Mucosa of descending colon (tissue), 3 donors: ENCODE measurements around the gene ZIC5. TPM values are rescaled to one million over a fixed set of nuclear protein-coding genes. Genes with fewer than 3 reads are reported as not detected.

Experiments used
- ATAC-seq: fragments of 200-7000 bp; cut with Tn5 transposase; one replicate; pipeline ENCODE4 v1.9.1; 2020; ENCODE audit warnings: mild to moderate bottlenecking, moderate library complexity
- DNase-seq, 3 donors: peaks; one replicate each; pipeline ENCODE4 v3.0.0-alpha.2; 2020
- H3K36me3 ChIP-seq: fragments of 200-600 bp; one replicate; pipeline ENCODE4 v1.8.0; 2021; ENCODE audit warnings: low read depth, mild to moderate bottlenecking
- H3K4me1 ChIP-seq: fragments of 200-600 bp; one replicate; pipeline ENCODE4 v1.8.0; 2021; ENCODE audit warnings: low read depth, mild to moderate bottlenecking
- H3K4me3 ChIP-seq: fragments of 200-600 bp; one replicate; pipeline ENCODE4 v1.8.0; 2021; ENCODE audit warnings: mild to moderate bottlenecking
- H3K9me3 ChIP-seq: fragments of 200-600 bp; one replicate; pipeline ENCODE4 v1.8.0; 2021; ENCODE audit warnings: mild to moderate bottlenecking
- intact Hi-C, 2 donors: fragments of 100-400 bp; cut with DNase I in 1 of 2; cut with micrococcal nuclease in 1 of 2; formaldehyde crosslinking; loops; one replicate each; pipeline versions ENCODE4 v1.11.0 to v1.11.1; 2022; cut with DNase I, micrococcal nuclease
- total RNA-seq, 3 donors: library from RNA; stranded (reverse); fragmentation: NEBNext Ultra II Directional in 2 of 3; extraction: Animal tissue kit (Norgen Biotek cat#: 25700) in 2 of 3; gene quantifications; one replicate each; pipeline versions ENCODE4 v1.2.1 to v1.2.4, GENCODE V29; 2021 to 2023
- TF ChIP-seq, protein P1 (sequence below): fragments of 200-600 bp; IDR thresholded peaks from one replicate; pipeline ENCODE4 v1.8.0; 2022; ENCODE audit warnings: antibody characterized with exemption, mild to moderate bottlenecking
- donor health status: DM: no; HTN: no; CAD: no; lungs with moderate emphysema.
- donor health status: DM: no; HTN: no; CAD: no.
- donor health status: DM: no; HTN: yes; CAD: no.

Gene ZIC5
- total RNA-seq, 3 donors from 2014 or later: not detected

- no peak for ATAC-seq
- TF ChIP-seq, protein P1, sequence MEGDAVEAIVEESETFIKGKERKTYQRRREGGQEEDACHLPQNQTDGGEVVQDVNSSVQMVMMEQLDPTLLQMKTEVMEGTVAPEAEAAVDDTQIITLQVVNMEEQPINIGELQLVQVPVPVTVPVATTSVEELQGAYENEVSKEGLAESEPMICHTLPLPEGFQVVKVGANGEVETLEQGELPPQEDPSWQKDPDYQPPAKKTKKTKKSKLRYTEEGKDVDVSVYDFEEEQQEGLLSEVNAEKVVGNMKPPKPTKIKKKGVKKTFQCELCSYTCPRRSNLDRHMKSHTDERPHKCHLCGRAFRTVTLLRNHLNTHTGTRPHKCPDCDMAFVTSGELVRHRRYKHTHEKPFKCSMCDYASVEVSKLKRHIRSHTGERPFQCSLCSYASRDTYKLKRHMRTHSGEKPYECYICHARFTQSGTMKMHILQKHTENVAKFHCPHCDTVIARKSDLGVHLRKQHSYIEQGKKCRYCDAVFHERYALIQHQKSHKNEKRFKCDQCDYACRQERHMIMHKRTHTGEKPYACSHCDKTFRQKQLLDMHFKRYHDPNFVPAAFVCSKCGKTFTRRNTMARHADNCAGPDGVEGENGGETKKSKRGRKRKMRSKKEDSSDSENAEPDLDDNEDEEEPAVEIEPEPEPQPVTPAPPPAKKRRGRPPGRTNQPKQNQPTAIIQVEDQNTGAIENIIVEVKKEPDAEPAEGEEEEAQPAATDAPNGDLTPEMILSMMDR: no peak
- no peaks in the 10 kb centered on the region for H3K36me3 ChIP-seq
- H3K4me1 ChIP-seq: peaks cover 27% of the 10 kb centered on the region
- no peak for DNase-seq
- H3K4me3 ChIP-seq: no peak overlapping the region
- intact Hi-C loops: no loop called here
- no peaks in the 10 kb centered on the region for H3K9me3 ChIP-seq
These were observed 3.5 kb upstream of the ZIC5 start for GRCh38 chr13:99974939-99975561.

- intact Hi-C loops: no loop called here
- no peak for DNase-seq
- ATAC-seq: no peak
- TF ChIP-seq, protein P1: no peak
- Histone ChIP-seq H3K36me3 (no peaks in the 10 kb centered on the region), H3K4me3 (no peak overlapping the region), H3K9me3 (no peaks in the 10 kb centered on the region), H3K4me1 (peaks cover 27% of the 10 kb centered on the region)
These were observed 2.9 kb upstream of the ZIC5 start for GRCh38 chr13:99974296-99974938.

DNA sequence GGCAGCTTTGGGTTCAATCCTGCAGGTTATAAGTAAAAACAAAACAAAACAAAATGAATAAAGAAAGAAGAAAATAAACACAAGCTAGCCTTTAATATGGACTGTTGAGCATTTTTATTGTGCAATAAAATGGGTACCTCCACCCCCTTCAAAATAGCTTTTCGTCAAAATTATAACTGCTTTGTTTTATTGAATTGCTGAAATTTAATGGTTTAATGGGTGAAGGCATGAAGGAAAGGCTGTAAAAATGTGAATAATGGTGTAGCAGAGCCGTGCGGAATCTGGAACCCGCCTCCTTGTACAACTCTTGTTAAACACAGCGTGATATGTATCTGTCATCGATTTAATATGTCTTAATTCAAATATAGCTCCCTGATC is 2.2 kb upstream of the ZIC5 start:
- TF ChIP-seq, protein P1: no peak
- no peaks in the 10 kb centered on the region for H3K36me3 ChIP-seq
- peaks cover 30% of the 10 kb centered on the region for H3K4me1 ChIP-seq
- no peaks in the 10 kb centered on the region for H3K9me3 ChIP-seq
- ATAC-seq (no peak), DNase-seq (no peak)
- no peak overlapping the region for H3K4me3 ChIP-seq
- intact Hi-C loops: no loop called here

- no peaks in the 10 kb centered on the region for H3K9me3 ChIP-seq
- H3K36me3 ChIP-seq: no peaks in the 10 kb centered on the region
- peaks cover 32% of the 10 kb centered on the region for H3K4me1 ChIP-seq
- intact Hi-C loops: no loop called here
- H3K4me3 ChIP-seq: no peak overlapping the region
- no peak for ATAC-seq
- no peak for DNase-seq
- TF ChIP-seq, protein P1: no peak
These were observed 1.7 kb upstream of the ZIC5 start for GRCh38 chr13:99973163-99973807.

GRCh38 chr13:99972190-99972731 is 694 bp upstream of the ZIC5 start:
- ATAC-seq (no peak), DNase-seq (no peak)
- Histone ChIP-seq H3K4me1 (peaks cover 37% of the 10 kb centered on the region), H3K9me3 (no peaks in the 10 kb centered on the region), H3K4me3 (no peak overlapping the region), H3K36me3 (no peaks in the 10 kb centered on the region)
- intact Hi-C loops: no loop called here
- TF ChIP-seq, protein P1: no peak
